Pulmonary artery endothelial cell (primary cell): ENCODE measurements around the gene NDFIP1. TPM values are rescaled to one million over a fixed set of nuclear protein-coding genes. Genes with fewer than 3 reads are reported as not detected.
"Not testable (repeated sequence)": the region's sequence is repeated elsewhere in the genome, so short reads cannot be mapped to it uniquely, and the experiment has no call there.

ENCODE experiments used
- DNase-seq: peaks from one replicate; pipeline ENCODE4 v3.0.0-alpha.2; 2011; ENCODE audit warnings: low read depth, low spot score
- total RNA-seq: library from RNA; depleted of rRNA; stranded (reverse); fragments of >200 nt; gene quantifications from 2 replicates; pipeline ENCODE4 v1.2.3, GENCODE V29; 2014

The NDFIP1 gene
- total RNA-seq, 1 donor from 2014 or later: 36.8 TPM

- DNase-seq: no peak
Observed at GRCh38 chr5:142153674-142154448, 45.3 kb downstream of the NDFIP1 start.

GRCh38 chr5:142154449-142154841 is 45.9 kb downstream of the NDFIP1 start:
- not testable (repeated sequence) for DNase-seq

- no peak for DNase-seq
Observed at GRCh38 chr5:142156839-142157463, 48.4 kb downstream of the NDFIP1 start.

GRCh38 chr5:142159354-142159753 is 50.8 kb downstream of the NDFIP1 start:
- no peak for DNase-seq

- DNase-seq: no peak
Observed at GRCh38 chr5:142164315-142164714, 55.7 kb downstream of the NDFIP1 start.

- no peak for DNase-seq
Observed at GRCh38 chr5:142166754-142167153, 58.2 kb downstream of the NDFIP1 start.

GRCh38 chr5:142167458-142167857 is 58.9 kb downstream of the NDFIP1 start:
- no peak for DNase-seq

- no peak for DNase-seq
Observed at GRCh38 chr5:142168365-142168764, 59.8 kb downstream of the NDFIP1 start.

GRCh38 chr5:142170254-142170953 is 61.8 kb downstream of the NDFIP1 start:
- no peak for DNase-seq

GRCh38 chr5:142171270-142171669 is 62.7 kb downstream of the NDFIP1 start:
- DNase-seq: no peak

- DNase-seq: no peak
Observed at GRCh38 chr5:142175039-142175438, 66.5 kb downstream of the NDFIP1 start.

GRCh38 chr5:142175461-142176142 is 67.0 kb downstream of the NDFIP1 start:
- DNase-seq: no peak

- no peak for DNase-seq
Observed at GRCh38 chr5:142176255-142176654, 67.7 kb downstream of the NDFIP1 start.

- no peak for DNase-seq
Observed at GRCh38 chr5:142178651-142179050, 70.1 kb downstream of the NDFIP1 start.

GRCh38 chr5:142179776-142180387 is 71.3 kb downstream of the NDFIP1 start:
- DNase-seq: no peak

- no peak for DNase-seq
Observed at GRCh38 chr5:142181096-142181495, 72.5 kb downstream of the NDFIP1 start.

- no peak for DNase-seq
Observed at GRCh38 chr5:142181547-142182163, 73.1 kb downstream of the NDFIP1 start.

- no peak for DNase-seq
Observed at GRCh38 chr5:142182840-142183239, 74.3 kb downstream of the NDFIP1 start.

- DNase-seq: no peak
Observed at GRCh38 chr5:142183561-142183960, 75.0 kb downstream of the NDFIP1 start.

- no peak for DNase-seq
Observed at GRCh38 chr5:142184988-142185387, 76.4 kb downstream of the NDFIP1 start.

- DNase-seq: no peak
Observed at GRCh38 chr5:142186514-142186856, 77.9 kb downstream of the NDFIP1 start.
